HG03135 (cell line): Measurements from ENCODE around the gene RAI1.
A peak's percentile ranks its signal among the peaks of the same experiment; 100 is the strongest.

Experiments
- ATAC-seq: cut with Tn5 transposase; IDR thresholded peaks from one replicate; pipeline ENCODE4 v1.9.1; 2021; ENCODE audit warnings: mild to moderate bottlenecking, moderate library complexity; ENCODE audit not compliant: unreplicated experiment

Gene RAI1

DNA sequence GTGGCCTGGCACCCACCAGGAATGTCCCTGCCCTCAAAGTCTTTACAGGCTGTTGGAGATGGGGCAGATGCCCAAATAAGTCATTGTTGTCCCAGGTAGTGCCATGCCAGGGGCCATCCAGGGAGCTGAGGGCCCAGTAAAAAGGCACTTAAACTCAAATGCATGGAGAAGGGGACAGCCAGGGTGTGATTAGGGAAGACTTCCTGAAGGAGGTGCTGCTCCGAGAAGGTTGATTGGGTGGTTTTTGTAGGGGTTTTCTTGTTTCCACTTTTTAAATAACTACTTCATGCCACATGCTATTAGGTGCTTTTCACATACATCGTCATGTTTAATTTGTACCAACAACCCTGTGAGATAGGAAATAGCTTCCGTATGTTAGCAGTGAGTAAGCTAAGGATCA, 66.9 kb downstream of the RAI1 start:
- ATAC-seq: no peak

DNA sequence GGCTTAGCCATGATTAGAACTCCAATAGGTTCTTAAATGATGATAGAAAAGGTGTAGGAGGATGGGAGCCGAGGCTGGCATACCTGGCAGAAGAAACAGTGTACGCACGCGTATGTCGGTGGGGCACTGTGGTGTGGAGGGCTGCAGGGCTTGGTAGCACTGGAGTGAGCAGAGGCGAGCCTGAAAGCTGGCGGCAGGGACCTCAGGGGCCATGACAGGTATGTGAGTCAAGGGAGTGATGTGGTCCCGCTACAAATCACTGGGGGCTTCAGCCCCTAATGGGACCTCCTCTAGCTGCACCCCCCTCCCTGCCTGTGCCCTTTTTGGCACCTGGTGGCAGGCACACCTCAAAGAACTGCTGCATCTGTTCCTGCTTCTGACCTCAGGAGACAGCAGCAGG, 67.3 kb downstream of the RAI1 start:
- ATAC-seq: no peak

DNA sequence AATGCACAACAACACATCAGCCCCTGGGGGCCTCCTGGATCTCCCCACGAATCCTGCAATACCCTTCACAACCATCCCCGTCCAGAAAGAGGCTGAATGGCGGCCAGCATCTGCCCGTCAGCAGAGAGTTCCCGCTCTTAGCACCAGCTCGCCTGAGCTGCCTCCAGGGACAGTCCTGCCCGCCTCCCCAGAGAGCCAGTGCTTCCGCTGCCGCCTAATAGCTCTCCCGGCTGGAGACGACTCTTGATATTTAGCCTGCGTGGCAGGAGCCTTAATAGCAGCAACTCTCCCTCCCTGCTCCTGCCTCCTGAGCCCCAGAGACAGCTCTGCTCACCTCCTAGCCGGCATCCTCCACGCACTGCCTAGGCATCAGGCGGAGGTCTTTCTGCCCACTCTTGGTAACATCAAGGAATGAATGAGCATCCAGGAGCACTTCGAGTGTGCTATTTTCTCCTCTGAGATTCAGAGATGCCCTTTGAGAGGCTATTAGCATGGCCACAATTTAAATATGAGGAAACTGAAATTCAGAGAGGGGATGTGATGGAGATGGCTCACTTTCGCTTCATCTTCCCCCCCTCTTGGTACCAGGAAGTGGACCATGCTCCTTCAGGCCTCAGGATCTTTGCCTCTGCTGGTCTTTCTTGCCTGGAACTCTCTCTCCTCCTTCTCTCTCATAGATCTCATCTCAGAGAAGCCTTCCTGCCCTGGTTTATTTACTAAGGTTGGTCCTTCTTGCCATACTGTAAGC, 67.9 kb downstream of the RAI1 start:
- no peak for ATAC-seq

DNA sequence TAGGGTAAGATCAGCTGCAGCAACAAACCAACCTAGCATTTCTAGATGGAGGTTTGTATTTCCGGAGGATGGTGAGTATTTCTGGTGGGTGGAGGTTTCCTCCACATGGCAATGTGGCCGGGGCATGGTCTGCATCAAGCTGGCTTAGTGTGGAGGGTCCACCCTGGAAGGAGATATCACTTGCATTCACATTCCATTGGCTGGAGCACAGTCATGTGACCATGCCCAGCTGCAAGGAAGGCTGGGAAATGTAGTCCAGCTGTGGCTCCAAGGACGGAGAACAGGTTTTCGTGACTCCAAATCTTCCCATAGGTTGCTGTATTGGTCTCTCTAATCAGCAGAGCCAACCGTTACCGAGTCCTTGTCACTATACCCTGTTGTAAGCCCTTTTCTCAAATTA, 68.7 kb downstream of the RAI1 start:
- ATAC-seq: no peak

DNA sequence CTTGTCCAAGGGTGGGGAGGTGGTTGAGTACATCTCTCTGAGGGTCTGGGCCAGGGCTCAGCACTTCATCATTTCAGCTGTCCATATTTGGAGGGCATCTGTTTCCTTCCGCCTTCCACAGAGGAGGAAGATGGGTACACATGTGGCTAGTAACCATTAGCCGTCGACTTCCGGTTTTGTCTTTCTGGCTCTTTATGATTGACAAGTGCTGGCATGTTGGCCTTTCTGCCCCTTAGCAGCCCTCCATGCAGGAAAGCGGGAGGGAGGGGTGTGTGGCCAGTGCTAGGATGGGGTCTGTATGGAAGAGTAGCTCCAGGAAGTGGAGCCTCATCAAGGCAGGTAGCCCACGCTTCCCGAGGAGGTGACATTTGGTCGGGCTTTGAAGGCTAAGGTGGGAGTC, 69.6 kb downstream of the RAI1 start:
- ATAC-seq: no peak

DNA sequence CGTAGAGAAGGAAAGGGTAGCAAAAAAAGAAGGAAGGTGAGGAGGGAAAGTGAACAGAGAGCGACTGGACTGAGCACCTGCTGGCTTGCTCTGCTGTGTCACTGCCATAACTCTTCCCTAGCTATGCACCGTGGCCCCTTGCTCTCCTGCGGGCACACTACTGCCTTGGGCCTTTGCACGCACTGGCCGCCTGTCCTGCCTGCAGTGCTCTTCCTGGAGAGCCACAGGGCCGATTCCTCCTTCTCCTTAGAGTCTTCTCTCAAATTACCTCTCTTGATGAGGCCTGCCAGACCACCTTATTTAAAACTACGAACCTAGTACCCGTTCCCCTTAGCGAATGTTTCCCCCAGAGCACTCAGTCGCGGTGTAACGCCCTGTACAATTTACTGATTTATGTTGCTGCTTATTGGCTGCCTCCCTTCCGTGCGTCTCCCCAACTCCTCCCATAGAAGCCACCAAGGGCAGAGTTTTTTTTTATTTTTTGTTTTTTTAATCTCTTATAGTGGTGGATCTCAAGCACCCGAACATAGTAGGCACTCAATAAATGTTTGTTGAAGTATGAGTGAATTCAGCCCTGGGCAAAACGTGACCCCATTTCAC, 70.3 kb downstream of the RAI1 start:
- no peak for ATAC-seq

DNA sequence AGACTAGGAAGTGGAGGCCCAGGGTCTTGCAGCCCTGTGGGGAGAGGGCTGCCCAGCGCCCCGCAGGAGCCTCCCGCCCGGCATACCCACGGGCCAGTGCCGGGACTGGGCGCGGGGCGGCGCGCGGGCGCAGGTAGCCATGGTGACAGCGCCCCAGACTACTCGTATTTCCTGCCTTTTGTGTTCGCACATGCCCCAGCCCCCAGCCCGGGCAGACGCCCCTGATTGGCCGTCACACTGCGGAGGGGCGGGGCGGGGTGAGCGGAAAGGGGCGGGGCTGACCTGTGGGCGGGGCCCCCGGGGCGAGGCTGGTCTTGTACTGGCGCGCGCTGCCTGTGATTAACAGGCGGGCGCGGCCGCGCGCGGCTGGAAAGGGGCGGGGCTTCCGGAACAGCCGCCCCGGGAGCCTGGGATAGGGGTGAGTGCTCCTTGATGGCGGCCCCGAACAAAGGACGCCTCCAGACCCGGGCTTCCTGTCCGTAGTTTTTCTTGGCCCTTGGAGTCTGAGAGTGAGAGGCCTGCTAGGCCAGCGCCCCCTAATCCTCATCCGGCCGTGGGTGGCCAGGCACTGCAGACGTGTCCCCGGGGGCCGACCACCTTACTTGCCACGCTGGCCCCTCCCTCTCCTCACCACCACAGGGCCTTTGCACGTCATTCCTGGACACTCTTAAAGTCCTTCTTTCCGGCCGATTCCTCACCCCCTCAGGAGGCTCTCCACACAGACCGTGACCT, 71.0 kb downstream of the RAI1 start:
- peak; percentile 68 for ATAC-seq

DNA sequence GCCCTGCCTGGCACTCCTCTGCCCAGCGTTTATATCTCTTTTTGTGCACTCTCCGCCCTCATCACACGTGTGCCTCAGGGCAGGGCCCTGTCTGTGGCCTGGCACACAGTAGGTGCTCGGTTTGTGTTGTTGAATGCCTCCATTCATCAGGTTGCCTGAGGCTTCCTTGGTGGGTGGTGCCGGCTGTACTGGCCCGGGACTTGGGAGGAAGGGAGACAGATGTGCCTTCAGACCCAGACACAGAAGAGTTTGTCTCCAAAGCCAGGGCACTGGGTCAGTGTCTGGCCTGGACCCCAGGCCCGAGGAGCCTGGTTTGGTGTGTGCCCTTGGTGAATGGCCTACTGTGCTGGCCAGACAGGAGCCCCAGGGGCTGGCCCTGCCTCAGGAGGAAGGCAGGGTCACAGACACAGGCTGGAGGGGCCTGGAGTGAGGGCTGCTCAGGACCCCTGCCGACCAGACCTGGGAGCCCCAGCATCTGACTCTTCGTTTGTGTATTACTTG, 71.6 kb downstream of the RAI1 start:
- no peak for ATAC-seq

DNA sequence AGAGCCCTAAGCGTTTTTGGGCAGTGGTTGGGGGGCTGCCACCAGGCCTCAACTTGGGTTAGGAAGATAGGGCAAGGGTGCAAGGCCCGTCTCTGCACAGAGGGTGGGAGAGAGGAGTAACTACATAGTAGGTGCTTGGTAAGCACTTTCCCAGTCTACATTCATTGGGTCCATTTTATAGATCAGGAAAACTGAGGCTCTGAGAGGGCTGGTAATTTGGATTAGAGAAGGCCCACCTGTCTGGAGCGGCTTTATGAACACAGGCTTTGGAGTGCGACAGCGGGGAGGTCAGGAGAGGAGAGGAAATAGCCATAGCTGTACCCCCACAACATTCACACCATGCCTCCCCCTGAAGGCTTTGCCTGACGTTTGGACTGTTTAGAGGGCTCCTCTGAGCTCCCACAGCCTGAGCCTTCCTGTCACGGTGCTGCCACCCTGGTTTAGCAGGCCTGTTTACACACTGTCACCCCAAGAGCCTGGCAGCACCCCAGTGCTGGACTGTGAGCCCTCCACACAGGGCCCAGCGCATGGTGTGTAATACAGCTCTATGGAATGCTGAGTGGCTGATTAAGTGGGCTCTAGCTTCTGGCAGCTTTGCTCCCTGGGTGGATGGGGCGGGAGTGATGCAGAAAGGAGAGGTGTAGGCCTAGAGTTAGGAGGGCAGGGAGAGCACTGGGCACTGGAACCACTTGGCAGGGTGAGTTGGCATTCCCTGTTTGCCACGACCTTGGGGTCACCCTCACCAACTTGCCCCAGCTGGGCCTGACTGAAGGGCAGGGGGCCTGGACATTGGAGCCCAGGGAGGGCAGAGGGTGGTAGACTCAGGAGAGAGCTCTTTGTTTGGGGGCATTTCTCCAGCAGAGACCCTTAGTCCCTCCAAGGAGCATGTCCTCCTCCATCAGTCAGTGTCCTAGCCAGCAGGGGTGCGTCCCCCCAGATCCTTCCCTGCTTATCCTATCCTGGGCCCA, 73.7 kb downstream of the RAI1 start:
- no peak for ATAC-seq

DNA sequence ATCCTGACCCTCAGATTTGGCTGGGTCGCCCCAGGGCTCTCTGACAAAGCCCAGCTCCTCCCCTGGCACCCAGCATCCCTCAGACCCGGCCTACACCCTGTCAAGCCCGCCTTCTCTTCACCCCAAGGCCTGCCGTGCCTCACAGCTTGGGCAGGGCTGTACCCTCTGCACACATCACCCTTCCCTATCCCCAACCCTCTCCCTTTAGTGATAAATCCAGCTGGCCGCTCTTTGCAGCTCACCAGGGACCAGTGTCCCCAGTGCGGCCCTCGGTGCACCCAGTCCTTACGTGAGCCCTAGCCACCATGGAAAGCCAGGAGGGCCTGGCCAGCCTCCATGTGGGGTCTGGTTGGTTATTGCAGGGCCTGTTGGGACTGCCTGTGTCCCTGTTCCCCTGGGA, 74.5 kb downstream of the RAI1 start:
- ATAC-seq: no peak

DNA sequence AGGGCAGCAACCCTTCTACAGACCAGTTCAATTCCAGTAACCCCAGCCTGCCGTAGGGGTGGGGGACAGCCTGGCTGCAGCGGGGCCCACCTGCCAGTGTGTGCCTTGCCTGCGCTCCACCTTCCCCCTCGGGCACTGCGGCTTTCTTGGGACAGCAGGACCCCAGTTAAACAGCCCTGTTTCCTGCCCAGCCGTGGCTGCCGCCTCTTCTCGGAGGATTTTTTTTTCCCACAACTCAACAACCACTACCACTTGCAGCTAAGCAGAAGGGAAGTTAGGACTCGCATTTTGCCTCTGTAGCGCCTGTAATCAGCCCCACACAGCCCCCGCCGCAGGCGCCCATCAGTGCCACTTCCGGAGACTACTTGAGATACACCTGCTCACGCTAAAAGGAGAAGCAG, 76.1 kb downstream of the RAI1 start:
- ATAC-seq: no peak

DNA sequence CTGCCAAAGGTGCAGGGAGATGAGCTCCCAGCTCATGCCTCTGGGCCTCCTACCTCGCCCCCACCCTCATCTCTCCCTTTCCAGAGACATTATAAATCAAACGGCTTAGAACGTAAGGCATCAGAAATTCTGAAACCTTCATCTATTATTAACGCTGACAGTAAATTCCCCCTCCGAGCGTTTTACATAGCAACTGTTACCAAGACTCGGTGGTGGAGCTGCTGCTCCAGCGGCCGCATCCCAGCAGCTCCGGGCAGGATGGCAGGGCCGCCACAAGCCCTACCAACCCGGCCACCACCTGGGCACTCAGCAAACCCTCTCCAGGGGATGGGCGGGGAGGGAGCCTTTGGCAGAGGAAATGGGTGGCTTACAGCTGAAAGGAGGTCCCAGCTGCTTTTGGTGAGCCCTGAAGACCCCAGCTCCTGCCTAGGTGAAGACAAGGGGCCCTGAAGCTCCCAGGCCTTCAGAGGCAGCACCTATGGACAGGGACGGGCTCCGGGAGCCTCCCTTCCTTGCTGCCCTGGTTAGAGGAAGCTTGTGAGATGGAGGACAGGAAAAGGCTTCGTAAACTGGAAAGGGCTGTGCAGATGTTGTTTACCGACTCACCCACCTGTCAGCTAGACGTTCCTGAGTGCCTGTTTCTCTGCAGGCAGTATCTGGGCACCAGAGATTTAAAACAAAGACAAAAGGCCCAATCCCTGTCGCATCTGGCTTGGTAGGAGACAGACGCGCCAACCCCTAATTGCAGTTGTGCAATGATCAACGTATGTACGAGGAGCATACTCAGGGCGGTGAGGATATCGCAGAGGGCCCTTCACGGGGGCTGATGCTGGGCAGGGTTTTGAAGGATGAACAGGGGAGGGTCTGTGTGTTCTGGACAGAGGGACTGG, 76.9 kb downstream of the RAI1 start:
- ATAC-seq: no peak

DNA sequence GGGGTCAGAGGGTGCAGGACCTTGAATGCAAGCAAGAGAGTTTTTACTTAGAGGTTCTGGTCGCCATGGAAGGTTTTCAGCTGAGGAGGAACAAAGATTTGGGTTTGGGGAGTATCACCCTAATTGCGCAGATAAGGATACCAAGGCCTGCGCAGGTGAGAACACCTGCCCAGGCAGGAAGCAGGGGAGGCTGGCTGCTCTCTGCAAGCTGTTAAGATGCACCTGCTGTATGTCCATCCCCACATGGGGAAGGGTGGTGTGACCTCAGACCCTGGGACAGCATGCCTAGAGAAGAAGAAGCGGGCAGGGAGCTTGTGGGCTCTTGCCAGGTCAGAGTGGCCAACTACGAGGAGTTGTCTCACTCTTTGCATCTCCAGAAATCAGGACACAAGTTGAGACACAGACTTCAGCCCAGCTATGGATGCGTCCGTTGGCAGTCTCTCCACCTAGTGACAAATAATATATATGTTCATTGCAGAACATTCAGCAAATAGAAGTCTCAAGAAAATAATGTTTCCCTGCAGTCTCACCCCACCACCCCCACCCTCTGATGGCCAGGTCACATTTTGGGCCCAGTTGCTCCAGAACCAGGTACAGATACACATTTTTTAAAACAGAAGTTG, 77.8 kb downstream of the RAI1 start:
- no peak for ATAC-seq

DNA sequence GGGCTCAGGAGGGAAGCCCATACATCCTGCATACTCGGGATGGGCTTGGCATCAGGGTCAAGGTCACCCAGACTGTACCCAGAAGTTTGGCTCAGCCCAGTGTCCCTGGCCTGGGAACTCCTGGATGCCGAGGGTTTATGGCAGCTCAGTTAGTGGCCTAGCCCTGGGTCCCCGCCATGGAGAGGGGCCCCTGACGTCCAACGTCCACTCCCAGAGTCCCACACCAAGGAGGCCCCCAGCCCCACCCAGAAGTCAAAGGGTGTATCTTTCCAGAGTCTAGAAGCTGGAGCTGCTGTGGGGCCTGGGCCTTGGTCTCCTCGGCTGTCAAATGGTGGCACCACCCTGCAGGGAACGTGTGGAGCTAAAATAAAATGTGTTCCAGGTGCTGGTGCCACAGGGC, 79.1 kb downstream of the RAI1 start:
- no peak for ATAC-seq

DNA sequence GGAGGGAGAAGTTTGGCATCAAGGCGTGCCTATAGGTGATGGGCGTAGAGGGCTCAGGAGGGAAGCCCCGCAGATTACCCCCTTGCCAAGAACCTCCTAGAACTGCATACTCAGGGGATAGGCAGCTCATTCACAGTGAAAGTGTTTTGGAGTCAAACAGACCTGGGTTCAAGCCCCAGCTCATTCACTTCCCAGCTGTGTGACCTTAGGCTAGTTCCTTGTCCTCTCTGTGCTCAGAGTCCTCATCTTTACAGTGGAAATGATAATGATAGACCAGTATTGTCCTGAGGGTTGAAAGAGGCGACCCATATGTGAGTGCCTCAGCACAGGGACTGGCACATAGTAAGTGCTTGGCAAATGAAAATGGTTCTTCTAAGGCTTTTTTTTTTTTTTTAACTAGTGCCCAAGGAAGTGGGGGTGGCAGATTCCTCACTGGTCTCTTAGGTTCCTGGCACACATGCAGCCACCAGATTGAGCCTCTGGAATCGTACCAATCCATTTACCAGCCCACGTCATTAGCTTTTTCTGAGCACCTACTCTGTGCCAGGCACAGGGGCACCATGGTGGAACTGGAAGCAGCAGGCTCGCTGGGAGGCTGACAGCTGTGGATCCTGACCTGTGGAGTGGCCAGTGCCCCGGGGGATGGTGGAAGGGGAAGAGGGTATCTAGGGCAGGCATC, 79.8 kb downstream of the RAI1 start:
- ATAC-seq: no peak

DNA sequence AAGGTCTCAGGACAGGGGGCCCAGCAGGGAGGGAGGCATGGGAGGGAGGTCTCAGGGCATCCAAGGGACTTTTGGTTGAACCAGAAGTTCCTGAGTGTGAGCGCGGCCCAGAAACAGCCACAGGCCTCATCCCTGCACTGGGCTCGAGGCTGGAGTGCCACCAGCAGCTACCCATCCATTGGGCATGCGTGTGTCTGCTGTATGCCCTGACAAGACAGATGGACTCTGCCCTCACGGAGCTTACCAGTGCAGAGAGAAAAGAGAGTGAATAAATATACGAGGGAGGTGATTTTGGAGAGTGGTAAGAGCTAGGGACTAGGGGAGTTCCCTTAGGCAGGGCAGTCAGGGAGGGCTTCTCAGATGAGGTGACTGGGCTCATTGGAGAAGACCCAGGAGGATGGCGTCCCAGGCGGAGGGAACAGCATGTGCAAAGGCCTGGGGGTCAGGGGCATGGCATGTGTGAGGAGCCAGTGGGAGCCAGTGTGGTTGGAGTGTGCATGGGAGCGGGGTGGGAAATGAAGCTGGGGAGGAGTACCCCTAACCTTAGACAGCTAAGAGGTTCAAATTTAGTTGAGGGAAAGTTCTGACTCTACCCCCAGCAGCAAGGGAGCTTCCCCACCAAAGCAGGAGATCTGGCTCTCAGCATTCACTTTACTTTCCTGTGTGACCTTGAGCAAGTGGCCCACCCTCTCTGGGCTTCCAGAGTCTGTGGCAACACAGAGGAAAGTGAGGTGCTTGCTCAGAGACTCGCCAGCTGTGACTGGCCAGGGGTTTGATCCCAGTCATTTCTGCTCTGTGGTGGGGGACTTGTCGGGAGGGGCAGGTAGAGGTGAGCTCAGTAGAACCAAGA, 80.9 kb downstream of the RAI1 start:
- ATAC-seq: no peak

DNA sequence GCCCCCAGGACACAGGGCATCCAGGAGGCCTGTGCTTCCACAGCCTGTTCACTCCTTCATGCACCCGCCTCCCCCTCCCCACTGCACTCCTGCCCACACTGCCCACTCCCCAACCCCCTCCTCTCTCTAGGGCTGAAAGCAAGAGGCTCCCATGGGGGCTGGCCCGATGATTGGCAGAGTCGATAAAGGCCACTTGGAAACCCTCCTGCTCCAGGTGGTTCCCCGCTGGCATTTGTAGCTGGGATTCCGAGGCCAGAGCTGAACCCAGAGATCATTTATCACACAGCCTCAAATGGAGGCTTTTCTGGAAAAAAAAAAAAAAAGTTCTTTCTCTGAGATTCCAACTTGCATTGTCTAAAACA, 81.5 kb downstream of the RAI1 start:
- ATAC-seq: no peak

DNA sequence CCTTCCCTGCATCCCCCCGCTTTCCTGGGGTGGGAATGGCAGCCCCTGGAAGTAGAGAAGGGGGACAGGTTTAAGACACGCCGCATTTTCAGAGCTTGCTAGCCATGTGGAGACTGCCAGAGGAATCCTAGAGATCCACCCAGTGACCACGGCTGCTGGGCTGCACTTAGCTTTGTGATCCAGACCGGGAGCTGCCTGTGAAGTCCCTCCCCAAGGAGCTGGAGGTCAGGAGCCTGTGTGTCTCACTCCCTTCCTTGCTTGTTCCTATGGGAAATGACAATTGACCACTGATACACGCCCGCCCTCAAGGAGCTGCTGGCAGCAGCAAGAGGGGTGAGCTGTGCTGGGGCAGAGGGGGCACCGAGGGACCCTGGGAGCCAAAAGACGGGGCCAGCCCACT, 81.9 kb downstream of the RAI1 start:
- no peak for ATAC-seq
